HG03521 (cell line): ENCODE results near the gene CASP7.

Experiments
- ATAC-seq: cut with Tn5 transposase; IDR thresholded peaks from one replicate; pipeline ENCODE4 v1.9.1; 2021; ENCODE audit warnings: mild to moderate bottlenecking, moderate library complexity; ENCODE audit not compliant: unreplicated experiment

The CASP7 gene

DNA sequence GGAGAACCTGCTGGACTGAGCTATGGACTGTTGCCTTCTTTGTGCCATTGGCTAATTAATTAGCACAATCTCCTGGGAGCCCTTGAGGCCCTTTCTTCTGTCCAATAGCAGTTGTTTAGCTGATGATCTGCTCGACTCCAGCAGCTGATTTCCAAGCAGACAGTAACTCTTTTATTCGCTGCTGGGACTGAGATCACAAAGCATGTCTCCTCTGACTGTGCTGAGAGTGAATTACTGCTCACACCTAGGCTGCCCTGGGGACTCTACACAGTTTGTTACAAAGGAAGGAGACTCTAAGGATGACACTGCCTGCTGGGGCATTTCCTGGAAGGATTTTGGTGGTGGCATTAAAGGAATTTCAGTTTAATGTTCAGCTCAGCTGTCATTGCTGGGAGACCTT, 31.4 kb downstream of the CASP7 start:
- ATAC-seq = no peak

DNA sequence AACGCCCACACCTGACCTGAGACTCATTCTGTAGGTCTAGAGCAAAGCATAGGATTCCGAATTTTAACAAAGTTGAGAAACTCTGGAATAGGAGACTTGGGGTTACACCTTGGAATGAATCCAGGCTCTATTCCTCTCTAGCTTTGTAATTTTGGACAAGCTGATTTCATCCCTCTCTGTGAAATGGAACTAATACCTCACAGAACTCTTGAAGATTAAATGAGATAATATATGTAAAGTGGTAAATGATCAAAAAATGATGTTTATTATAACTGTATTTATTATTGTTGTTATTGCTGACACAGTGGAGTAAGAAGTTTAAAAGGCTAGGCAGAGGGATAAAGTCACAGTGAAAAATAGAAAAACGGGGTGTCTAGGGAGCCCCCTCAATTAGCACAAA, 32.3 kb downstream of the CASP7 start:
- ATAC-seq = no peak

DNA sequence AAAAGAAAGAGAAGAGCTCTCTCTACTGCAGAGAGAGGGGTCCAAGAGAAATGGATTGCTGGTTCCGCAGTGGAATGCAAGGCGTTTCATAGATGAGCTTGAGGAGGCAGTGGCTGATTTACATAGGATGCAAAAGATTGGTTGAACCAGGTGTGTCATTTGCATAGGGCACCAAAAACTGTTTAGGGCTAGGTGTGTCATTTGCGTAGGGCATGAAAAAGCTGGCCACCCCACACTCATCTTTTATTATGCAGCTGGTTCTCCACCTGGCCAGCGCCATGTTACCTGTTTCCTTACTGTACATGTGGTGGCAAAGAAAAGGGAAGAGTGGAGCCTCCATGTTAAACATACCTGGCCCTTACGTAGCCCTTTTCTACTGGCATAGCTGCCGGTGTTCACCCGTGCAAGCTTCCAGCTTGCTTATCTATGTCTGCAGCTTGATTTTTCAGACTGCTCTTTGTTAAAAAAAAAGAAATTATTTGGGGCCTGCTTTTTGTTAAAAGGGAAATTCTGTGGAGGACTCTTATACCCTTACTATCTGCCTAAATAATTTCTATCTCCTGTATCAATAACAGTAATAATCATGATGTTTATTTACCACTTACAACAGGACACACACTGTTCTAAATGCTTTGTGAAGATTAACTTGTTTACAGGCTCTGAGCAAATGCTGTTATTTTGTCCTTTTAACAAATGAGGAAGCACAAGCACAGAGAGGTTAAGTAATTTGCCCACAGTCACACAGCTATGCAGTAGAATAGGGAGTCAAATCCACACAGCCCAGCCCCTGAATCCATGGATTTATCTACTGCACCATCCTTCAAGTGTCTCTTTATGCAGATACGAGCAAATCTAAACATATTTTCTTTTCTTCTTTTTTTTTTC, 33.3 kb downstream of the CASP7 start:
- ATAC-seq = no peak

DNA sequence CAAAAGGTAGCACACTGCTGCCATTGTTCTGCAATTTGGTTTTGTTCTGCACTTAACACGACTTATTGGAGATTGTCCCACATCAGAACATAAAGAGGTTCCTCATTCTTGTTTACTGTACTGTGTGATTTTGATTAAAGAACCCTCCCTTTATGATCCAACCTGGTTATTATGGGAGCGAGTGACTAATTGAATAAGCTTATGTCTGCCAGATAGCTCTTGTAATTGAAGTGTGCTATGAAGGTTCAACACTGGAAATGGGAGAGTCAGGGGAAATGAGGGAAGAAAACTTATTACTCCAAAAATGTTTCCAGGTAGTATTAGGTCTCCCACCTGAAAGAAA, 33.9 kb downstream of the CASP7 start:
- ATAC-seq = no peak

DNA sequence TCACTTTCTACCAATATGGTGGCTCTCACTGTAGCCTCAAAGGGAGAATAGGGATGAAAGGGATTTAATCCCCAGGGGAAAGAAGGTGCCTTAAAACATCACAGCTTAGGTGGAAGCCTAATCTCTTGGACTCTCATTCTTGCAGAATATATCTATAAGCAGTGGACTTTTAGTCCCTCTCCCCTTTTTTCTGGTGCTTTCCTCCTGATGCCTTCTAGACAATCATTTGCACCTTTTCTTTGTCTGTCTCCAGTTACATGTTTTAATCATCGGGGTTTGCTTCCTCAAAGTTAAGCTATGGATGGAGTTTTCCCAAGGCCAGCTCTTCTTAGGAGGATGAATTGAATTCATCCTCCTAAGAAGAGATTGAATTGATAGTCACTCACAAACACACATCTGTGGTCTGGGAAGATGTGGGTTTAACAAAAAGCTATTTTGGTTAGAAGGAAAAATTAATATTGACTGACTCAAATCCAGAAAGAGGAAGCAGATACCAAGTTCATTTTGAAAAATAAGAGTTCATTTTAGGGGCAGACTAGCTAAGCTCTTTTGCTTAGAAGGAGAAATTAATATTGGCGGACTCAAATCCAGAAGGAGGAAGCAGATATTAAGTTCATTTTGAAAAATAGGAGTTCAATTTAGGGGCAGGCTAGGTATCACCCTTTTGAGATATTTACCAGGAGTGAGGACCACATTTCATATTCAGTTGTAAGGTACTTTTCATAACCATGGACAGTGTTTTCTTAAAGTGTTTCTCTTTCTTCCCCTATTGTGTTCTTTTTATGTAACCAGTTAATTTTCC, 36.6 kb downstream of the CASP7 start:
- no peak for ATAC-seq

DNA sequence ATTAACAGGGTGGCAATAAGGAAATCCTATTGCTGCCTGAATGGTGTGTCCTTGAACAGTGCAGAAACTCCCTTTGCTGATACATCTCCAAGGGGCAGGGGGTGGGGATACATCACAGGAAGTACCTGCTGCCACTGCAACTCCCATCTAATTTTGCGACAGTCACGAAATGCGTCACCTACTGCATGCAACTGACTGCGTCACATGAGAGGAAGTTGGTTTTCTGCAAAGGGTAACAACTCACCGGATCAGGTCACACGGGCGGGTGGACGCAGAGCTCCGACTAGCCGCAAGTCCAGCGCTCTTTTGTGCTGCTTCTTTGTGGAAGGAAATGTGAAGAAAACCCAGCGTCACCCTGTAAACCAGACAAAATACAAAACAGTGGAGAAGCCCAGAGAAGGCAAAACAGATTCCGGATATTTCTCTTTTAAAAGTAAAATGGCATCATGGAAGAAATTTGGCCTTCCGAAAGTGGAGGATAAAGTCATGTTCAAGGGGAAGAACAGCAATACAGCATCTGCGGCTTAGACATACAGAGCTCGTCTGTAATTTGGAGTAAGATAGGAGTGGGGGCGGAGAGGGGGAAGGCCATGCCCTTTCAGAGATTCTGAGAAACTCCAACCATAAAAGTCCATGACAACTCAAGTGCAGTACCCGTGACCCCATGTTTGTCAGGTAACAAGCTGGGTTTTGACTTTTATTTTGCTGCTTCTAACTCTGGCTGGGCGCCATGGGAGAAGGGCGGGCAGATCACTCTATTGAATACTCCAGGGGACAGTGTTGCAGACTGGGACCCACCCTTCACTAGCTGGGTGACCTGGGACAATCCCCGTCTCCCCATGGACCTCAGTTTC, 39.5 kb downstream of the CASP7 start:
- ATAC-seq = no peak

DNA sequence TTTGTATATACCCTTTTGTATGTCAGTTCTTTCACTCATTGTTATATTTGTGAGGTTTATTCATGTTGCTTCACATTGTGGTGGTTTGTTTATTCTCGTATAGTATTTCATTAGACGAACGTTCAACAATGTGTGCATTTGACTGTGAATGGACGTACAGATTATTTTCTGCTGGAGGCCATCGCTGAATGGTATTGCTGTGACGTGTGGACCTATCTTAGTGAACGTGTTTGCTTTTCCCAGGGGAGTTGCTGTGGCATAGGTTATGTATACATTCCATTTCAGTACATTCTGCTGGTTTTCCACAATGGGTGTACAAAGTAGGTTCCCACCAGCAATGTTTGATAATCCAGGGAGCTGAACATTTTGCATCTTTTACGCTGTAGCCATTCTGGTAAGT, 40.7 kb downstream of the CASP7 start:
- no peak for ATAC-seq

DNA sequence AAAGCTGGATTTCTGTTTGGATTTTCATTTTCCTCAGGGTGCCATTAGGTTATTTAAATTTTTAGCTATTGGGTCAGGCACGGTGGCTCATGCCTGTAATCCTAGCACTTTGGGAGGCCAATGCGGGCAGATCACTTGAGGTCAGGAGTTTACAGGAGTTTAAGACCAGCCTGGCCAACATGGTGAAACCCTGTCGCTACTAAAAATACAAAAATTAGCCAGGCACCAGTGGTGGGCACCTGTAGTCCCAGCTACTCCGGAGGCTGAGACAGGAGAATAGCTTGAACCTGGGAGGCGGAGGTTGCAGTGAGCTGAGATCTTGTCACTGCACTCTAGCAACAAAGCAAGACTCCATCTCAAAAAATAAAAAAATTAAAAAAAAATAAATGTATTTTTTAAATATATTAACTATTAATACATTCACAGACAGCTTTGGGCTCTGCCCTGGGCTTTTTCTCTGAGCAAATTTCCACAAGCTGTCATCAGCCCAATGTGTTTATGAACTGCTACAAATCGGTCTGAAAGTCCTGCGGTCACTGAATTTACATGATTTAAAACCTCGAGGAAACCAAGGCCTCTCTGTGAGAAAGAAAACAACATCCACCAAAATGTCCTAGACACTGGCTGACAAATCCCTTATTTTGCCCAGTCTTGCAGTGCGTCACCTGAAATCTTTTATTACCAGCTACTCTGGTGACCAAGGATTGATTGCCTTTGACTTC, 52.6 kb downstream of the CASP7 start:
- ATAC-seq = no peak

DNA sequence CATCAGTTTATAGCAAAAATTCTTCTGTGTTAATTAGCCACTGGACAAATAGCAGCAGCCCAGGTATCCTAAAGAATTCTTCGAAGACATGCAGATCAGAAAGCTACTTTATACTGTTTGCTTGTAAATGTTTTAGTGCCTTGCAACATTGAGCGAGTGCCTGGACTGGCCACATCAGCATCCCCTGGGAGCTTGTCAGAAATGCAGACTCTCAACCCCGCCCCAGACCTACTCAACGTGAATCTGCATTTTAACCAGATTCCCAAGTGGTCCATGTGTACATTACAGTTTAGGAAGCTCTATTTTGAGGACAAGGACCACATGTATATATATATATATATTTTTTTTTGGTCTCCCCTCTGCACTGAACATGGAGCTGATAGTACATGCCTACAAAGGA, 53.3 kb downstream of the CASP7 start:
- no peak for ATAC-seq

DNA sequence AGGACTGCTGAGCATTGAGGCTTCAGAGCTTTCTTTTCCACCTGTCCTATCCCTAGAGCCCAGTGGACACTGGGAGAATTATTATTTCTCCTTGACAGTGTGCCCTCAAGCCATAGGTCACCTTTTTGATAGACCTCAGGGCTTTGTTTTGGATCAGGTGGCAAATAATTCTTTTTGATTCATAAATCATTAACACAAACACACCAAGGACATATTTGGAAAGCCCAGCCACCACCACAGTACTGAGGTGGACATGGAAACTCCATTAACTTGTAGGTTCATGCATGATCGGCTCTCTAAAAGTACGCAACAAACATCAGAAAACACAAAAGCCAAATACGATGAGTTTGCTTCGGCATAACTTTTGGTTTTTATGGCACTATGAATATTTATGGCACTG, 53.9 kb downstream of the CASP7 start:
- no peak for ATAC-seq

DNA sequence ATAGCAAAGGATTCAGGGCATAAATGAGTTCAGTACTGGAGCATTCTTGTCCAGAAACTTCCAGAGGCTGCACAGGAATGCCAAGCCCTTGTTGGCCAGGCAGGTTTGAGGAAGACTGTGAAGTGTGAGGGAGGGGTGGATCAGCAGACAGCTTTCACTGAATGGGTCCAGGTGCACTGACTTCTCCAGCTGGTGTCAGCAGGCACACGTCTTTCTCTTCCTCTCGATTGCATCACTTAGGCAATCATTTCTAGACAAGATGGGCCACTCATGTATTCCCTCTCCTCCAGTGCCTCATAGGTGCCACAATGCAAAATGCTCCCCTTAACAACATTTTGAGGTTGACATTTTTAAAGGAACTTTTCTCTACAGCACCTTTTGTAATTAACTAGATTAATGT, 56.2 kb downstream of the CASP7 start:
- peak; percentile 50 for ATAC-seq

DNA sequence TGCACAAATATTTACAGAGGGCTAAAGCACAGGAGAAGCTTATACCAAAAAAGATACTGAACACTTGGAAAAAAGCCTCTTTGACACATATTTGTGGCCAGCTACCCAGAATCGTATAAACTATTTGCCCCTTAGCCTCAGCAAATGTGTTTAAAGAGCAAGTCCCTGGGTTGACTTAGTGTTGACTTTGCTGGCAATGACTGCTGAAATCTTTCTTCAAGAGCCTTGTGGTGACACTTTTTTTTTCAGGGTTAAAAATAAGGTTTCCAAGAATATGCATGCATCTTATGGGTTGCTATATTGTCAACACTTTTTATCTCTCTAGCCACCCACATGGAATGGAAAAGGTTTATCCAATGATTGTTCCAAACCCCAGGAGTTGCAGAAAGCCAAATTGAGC, 56.9 kb downstream of the CASP7 start:
- no peak for ATAC-seq

DNA sequence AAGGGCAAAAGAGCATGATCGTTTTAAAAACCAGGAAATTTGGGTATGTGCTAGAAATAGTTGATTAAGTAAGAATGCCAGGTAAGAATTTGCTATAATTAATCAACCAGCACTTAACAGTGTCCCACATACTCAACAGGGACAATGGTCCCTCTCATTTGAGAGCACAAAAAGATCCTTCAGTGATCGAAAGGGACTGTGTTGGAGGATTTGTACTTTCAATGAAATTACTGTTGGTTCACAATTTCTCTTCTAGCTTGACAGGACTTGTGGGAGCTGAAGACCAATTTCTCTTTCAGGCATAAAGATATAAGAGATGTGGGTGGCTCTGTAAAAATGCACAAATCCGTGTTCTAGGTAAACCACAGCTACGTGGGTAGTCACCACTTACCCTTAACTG, 59.3 kb downstream of the CASP7 start:
- ATAC-seq = no peak

DNA sequence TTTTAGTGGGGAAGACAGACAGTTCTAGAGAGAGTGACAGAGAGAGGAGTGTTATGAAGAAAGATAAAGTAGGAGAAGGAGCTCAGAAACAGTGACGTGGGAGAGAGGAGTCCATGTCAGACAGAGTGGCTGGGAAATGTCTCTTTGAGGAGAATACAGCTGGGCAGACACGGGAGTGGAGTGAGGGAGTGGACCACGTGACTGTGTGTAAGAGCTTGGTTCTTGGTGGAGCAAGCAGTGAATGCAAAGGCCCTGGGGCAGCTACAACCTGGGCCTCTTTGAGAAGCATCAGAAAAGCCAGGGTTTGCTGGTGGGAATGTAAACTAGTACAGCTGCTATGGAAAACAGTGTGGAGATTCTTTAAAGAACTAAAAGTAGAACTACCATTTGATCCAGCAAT, 59.9 kb downstream of the CASP7 start:
- ATAC-seq = no peak

DNA sequence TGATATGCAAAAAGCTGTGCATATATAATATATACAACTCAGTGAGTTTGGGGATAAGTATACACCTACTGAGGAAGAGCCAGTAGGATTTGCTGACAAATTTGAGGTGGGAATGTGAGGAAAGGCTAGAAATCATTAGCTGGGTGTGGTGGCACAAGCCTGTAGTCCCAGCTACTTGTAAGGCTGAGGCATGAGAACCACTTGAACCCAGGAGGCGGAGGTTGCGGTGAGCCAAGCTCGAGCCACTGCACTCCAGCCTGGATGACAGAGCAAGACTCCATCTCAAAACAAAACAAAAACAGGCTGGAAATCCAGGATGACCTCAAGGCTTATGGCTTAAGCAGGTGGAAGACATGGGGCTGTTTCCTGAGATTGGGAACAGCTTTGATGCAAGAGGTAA, 61.1 kb downstream of the CASP7 start:
- no peak for ATAC-seq

DNA sequence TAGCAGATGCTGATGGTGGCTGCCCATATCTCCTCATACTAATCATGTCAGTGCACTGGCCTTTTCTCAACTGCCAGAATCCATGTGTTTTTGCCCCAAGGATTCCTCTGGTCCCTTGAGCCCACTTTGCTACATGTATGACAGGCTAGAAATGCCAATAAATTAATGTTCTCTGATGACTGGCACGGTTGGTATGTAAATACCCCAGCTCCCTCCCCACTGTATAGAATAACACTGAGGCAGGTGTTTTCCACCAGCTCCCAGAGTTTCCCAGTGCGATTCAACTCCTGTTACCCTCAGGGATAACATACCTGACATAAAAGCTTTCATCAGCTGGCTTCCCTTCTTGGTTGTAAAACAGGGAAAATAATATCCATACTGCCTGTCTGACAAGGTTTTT, 62.8 kb downstream of the CASP7 start:
- ATAC-seq = no peak

DNA sequence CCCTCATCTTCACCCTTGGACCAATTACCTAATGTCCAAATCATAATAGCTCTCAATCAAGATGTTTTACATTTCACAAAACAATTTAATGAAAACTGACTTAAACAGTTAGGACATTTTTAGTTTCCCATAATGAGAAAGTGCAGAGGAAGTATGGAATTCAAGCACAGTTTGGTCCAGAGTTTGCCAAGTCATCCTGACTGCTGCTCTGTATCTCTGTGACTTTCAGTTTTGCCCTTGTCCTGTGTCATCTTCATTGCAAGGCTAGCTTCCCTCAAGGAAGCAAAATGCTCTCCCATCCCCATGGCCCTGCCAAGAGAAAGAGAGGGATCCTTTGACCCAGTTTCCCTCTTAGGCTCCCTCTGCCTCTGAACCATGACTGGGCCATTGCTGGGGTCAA, 63.9 kb downstream of the CASP7 start:
- ATAC-seq = no peak

DNA sequence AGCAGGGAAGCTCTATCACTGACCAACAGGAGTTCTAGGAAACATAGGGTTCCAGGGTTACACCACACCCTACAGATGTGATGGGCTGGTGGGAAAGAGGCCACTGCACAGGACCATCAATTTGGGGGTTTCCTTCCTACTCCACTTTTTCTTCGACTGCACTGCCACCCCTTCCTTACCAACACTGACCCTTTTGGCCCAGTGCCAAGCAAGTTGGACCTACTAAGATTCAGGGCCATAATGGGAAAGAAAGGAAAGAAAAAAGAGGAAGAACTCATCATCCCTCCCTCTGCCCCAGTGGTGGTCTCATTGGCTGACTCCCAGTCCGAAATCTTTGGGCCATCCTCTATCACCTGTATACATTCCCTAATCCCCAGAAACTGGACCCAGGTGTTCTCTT, 65.7 kb downstream of the CASP7 start:
- ATAC-seq = no peak

DNA sequence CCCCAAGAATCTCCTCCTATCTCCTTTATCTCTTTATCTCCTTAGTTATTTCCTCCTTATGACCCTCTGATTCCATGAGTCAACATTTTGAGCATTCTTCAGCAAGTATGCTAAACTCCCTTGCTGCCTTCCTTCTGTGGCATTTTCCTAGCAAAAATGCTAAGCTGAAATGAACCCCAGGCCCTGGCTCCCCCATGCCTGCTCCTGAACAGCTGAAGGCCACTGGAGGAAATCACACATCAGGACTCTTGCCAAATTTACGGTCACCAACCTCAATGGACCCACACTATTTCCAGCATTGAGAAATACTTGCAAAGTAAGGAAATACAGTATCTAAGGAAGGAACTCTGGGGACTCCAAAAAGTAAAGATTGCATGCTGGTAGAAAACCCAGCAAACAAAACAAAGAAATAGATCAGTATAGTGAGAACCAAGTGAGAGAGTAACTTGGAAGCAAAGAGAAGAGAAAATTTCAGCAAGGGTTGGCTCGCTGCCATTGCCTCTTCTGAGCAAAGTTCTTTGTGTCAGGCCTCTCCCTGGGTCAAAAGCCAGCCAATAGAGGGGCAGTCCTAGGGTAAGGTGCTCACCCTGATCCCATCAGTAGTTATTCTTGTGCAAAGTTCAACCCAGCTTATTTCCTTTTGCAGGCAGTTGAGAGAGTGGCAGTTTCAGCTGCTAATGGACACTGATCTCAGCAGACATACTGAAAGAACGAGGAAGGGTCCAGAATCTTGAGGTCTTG, 66.7 kb downstream of the CASP7 start:
- no peak for ATAC-seq

DNA sequence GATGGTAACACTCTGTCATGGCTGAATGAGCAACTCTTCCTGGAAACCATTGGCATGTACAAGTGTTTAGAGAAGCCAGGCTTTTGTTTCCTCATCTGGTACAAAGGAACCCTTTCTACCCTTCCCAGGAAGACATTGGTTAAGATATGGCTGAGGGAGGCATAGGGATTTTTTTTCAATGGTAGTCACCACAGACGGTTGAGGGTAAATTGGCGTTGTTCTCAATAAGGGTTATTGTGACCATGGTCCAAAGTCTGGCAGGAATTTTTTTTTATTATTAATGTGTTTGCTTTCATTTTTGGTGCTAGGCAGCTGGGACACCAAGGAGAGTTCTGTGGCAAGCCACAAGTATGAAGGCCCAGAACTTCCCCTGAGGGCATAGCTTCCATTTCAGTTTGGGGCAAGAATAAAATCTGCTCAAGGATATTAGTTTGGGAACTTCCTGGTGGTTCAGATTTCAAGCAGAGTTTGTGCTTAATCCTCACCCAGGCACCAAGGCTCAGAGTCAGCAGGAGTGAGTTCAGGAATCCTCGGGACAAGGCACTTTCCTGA, 71.5 kb downstream of the CASP7 start, which contains the start of gene PLEKHS1:
Gene PLEKHS1 (plus strand): TSS at position 502 of the 552 bp plus-strand sequence. CDS start 3,596 bp downstream, outside the sequence.
- no peak for ATAC-seq
